Lung (tissue), 12 donors: ENCODE data around the gene PRKAR1B. TPM values are rescaled to one million over a fixed set of nuclear protein-coding genes. Genes with fewer than 3 reads are reported as not detected.

Source experiments
- ATAC-seq: fragments of 200-7000 bp; cut with Tn5 transposase; one replicate; pipeline ENCODE4 v1.9.1; 2020; ENCODE audit warnings: moderate number of reproducible peaks; ENCODE audit not compliant: insufficient read depth, low FRiP score
- DNase-seq, 3 donors: peaks; one replicate each; pipeline ENCODE4 v3.0.0-alpha.2; 2013 to 2017
- H3K27ac ChIP-seq, 2 donors: one replicate each; pipeline ENCODE4 v1.5.1; 2013; ENCODE audit warnings: mild to moderate bottlenecking in 2 of 2, moderate library complexity in 2 of 2, control low read depth in 1 of 2, inconsistent platforms in 1 of 2, low read depth in 1 of 2, low read length in 1 of 2
- H3K27me3 ChIP-seq, 3 donors: one replicate each; pipeline ENCODE4 v1.5.1; 2013; ENCODE audit warnings: low read length in 2 of 3; ENCODE audit not compliant: control insufficient read depth in 3 of 3, insufficient read depth in 3 of 3
- H3K36me3 ChIP-seq, 4 donors: one replicate each; pipeline ENCODE4 v1.5.1; 2013; ENCODE audit warnings: low read length in 4 of 4, mild to moderate bottlenecking in 1 of 4, moderate library complexity in 1 of 4; ENCODE audit not compliant: control insufficient read depth in 4 of 4, insufficient read depth in 4 of 4
- H3K4me1 ChIP-seq, 5 donors: one replicate each; pipeline ENCODE4 v1.5.1; 2013; ENCODE audit warnings: low read length in 5 of 5, mild to moderate bottlenecking in 2 of 5, moderate library complexity in 1 of 5; ENCODE audit not compliant: control insufficient read depth in 5 of 5, insufficient read depth in 5 of 5
- H3K4me3 ChIP-seq: one replicate; pipeline ENCODE4 v1.5.1; 2013; ENCODE audit warnings: mild to moderate bottlenecking, control low read depth, moderate library complexity
- H3K9ac ChIP-seq, 2 donors: one replicate each; pipeline ENCODE4 v1.5.1; 2013; ENCODE audit warnings: low read length in 2 of 2, control low read depth in 1 of 2; ENCODE audit not compliant: insufficient read depth in 1 of 2
- H3K9me3 ChIP-seq, 4 donors: one replicate each; pipeline ENCODE4 v1.5.1; 2013; ENCODE audit warnings: low read length in 3 of 4, mild to moderate bottlenecking in 1 of 4, moderate library complexity in 1 of 4; ENCODE audit not compliant: control insufficient read depth in 4 of 4, insufficient read depth in 3 of 4
- WGBS, 2 donors: extraction: QIAGEN DNeasy Blood & Tissue Kit; methylation state at CpG; one replicate each; pipeline ENCODE4 v1.1.7; 2013; 5-methylcytosine and 5-hydroxymethylcytosine counted together
- polyA plus RNA-seq, 2 donors: library from polyadenylated mRNA; stranded (reverse); fragments of 200-250 nt; gene quantifications; one replicate each; pipeline ENCODE4 v1.2.1, GENCODE V29; 2013
- total RNA-seq, 2 donors: library from RNA; depleted of rRNA in 1 of 2; stranded (reverse); fragments of >200 nt in 1 of 2; gene quantifications; one replicate each; pipeline ENCODE4 v1.2.1, GENCODE V29; 2014 to 2021
- TF ChIP-seq, protein P1 (sequence below): IDR thresholded peaks from 2 replicates; pipeline ENCODE4 v1.5.1; 2012; ENCODE audit warnings: mild to moderate bottlenecking; ENCODE audit errors: control extremely low read depth, extremely low read depth
- donor health status: control.
- donor health status: control.
- donor health status: Bipolar disorder and iron deficiency.
- donor health status: healthy.
- donor health status: DM: yes; HTN: yes; CAD: no.

The PRKAR1B gene
- total and polyA plus RNA-seq, 4 donors: 11.3 to 32.0 (median 16.3) TPM

DNA sequence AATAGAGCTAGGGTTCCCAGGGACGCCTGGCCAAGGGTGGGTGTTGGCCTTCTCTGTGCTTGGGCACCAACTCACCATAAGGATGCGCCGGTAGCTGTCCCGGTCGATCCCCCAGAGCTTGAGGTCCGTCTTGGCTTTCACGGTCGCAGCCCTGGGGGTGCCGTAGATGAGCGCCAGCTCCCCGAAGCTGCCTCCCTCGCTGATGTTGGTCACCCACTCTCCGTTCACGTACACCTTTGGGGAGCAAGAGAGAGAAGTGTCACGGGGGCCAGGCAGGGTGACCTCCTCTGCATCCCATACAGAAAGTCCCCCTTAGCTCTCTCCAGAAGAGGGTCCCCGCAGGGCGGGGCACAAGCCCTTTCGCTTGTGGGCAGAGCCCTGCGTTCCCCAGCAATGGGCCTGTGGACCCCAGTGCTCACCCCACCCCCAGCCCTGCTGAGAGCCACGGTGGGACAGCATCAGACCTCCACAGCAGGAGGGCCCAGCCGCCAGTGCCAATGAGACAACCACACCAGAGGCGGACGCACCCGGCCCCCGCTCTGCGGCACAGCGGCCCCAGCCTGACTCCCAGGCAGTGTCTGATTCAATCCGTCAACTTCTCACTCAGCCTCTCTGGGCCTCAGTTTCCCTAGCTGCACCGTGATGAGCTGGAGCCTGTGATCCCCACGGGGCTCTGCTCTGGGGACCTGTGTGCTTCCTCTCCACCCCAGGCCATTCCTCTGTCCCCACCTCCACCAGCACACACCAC lies 130.8 kb downstream of the PRKAR1B start:
- TF ChIP-seq, protein P1, sequence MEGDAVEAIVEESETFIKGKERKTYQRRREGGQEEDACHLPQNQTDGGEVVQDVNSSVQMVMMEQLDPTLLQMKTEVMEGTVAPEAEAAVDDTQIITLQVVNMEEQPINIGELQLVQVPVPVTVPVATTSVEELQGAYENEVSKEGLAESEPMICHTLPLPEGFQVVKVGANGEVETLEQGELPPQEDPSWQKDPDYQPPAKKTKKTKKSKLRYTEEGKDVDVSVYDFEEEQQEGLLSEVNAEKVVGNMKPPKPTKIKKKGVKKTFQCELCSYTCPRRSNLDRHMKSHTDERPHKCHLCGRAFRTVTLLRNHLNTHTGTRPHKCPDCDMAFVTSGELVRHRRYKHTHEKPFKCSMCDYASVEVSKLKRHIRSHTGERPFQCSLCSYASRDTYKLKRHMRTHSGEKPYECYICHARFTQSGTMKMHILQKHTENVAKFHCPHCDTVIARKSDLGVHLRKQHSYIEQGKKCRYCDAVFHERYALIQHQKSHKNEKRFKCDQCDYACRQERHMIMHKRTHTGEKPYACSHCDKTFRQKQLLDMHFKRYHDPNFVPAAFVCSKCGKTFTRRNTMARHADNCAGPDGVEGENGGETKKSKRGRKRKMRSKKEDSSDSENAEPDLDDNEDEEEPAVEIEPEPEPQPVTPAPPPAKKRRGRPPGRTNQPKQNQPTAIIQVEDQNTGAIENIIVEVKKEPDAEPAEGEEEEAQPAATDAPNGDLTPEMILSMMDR: no peak
- WGBS, 2 donors: 95 to 96% methylated on average over 30 of the region's 30 CpGs
- H3K4me3 ChIP-seq: no peak overlapping the region
- H3K27me3 ChIP-seq: no peaks in the 10 kb centered on the region
- ATAC-seq (no peak), DNase-seq (no peak)
- peaks cover 0 to 6% (median 6%) of the 10 kb centered on the region in 4 donors for H3K36me3 ChIP-seq
- peaks cover 0 to 3% (median 0%) of the 10 kb centered on the region in 4 donors for H3K9me3 ChIP-seq
- no peak overlapping the region for H3K9ac ChIP-seq
- H3K27ac ChIP-seq: no peak overlapping the region
- peaks cover 0 to 6% (median 2%) of the 10 kb centered on the region in 5 donors for H3K4me1 ChIP-seq

DNA sequence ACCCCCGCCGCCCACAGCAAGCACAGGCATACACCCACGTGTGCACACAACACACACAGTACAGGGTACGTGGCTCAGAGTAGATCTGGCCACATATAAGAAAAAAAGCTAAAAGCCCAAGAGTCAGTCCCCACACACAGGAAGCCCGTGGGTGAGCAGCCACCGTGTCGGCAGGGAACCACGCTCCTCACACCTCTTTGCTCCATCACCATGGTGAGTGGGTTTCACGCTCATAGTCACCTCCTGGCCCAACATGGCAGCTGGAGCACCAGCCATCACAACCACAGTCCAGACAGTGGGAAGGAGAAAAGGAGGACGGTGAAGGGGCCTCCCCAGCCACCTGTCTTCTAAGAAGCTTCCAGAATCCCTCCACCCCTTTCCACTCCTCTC lies 131.5 kb downstream of the PRKAR1B start:
- no peak for ATAC-seq
- H3K4me3 ChIP-seq: no peak overlapping the region
- peaks cover 0 to 3% (median 0%) of the 10 kb centered on the region in 4 donors for H3K9me3 ChIP-seq
- TF ChIP-seq, protein P1: no peak
- 83 to 85% methylated on average over 10 of the region's 10 CpGs for WGBS, 2 donors
- H3K27ac ChIP-seq: no peak overlapping the region
- no peaks in the 10 kb centered on the region for H3K27me3 ChIP-seq
- DNase-seq: no peak
- H3K9ac ChIP-seq: no peak overlapping the region
- H3K36me3 ChIP-seq: peaks cover 0 to 6% (median 6%) of the 10 kb centered on the region in 4 donors
- H3K4me1 ChIP-seq: peaks cover 0 to 13% (median 0%) of the 10 kb centered on the region in 5 donors

DNA sequence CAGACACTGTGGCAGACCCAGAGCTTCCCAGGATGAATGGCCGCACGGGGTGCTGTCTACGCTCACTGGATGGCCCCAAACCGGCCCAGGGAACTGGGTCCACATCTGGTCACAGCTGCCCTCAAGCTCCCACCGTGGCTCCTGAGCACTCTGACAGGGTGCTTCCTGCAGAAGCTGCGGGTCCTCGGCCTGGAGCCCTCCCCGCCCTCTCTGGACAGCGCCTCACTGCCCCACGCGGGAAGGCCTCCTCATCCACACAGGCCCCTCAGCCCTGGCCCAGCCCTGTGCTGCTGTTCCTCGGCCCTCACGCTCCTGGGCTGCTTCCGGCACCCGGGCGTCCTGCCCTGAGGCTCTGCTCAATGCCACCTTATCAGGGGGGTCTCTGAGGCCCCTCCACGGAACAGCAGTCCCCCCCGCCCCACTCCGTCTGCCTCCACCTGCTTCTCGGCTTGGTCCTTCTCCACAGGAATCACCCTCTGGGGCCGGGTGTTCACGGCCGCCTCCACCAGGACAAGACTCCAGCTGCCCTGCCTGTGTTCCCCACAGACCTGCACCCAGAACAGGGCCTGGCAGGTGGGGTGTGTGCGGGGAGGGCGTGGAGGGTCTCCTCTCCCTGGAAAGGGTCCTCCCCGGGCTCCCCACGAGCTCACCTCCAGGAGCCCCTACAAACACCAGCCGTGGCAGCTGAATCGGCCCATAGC lies 132.0 kb downstream of the PRKAR1B start:
- Histone ChIP-seq H3K4me3 (no peak overlapping the region), H3K9me3 (peaks cover 0 to 3% (median 0%) of the 10 kb centered on the region in 4 donors), H3K9ac (no peak overlapping the region), H3K27ac (no peak overlapping the region), H3K36me3 (peaks cover 0 to 6% (median 6%) of the 10 kb centered on the region in 4 donors), H3K4me1 (peaks cover 0 to 17% (median 0%) of the 10 kb centered on the region in 5 donors), H3K27me3 (no peaks in the 10 kb centered on the region)
- TF ChIP-seq, protein P1: no peak
- WGBS, 2 donors: 93 to 95% methylated on average over 29 of the region's 29 CpGs
- ATAC-seq (no peak), DNase-seq (no peak)
